ENCODE results near the gene UNC13C.

Gene UNC13C

DNA sequence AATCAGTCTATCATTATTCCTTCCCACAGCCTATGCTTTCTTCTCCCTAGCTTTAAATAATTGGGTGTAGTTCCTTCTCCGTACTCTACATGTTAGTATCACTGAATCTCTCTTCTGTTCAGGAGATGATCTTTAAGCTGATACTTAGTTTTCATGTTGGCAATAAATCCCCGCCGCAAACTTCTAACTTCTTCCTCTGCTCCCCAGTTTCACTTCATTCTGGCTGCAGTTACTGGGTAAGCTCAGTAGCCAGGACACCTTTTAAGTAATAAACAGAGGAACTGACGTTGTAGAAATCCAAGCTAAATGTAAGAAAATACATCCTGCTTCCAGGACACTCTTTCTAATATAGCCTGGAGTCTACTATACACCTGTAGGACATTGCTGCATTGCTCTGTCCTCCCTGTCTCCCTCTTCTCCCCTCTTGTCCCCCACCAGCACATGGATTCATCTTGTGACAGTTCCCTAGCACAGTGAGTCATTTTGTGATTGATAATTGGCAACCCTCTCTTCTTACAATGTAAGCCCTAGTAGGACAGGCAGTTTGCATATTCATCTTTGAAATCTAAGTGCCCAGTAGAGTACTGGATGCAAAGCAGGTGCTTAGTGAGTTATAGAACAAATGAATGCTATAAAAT is 598.2 kb downstream of the UNC13C start:
- FAIRE-seq, result no peak

DNA sequence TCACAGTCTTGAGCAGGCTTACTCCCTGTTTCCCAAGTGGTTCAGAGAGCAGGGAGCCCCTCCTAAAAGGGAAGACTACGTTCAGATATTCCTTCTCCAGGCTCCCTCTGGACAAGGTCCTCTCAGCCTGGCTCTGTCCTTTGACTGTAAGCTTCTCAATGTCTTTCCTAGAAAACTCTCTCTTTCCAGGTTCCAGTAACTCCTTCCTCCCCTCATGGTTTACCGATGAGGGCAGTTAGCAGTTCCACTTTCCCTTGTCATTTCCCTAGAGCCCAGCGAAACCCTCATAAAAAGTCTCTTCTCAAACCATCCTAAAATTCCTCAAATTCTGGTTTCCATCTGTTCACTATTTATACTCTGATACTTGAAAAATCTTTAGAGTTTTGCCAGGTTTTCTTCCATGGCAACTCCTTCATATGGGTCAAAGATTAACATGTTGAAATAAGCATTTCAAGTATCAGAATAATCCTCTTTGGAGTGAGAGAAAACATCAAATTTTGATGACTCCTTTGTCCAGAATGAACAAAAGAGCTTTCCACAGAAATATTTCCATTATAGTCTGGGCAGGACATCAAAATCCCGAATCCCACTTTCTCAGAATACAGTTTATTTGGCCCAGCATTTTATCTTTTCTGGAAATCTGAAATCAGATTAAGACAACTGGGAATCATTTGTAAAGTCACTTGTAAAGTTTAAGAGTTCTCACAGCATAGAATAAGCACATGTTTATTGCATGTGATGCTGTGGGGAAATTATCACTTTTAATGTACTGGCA is 599.4 kb downstream of the UNC13C start:
- no peak for FAIRE-seq

DNA sequence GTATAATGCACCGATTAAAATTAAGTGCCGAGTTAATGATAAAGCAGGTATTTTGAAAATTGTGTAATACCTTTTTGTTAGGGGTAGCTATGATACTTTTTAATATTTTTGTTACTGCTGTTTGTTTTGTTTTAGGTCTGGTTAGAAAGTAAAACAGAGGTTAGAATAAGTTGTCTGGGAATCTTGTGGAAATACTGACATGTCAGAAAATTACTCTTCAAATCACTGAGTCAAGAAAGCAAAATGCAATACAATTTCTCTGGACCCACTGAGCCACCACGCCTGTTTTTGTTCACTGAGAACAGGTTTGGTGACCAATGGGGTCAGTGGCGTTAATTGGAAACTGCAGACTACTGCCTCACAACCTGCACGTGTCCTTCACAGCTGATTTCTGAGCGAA is 601.6 kb downstream of the UNC13C start:
- FAIRE-seq, result no peak

DNA sequence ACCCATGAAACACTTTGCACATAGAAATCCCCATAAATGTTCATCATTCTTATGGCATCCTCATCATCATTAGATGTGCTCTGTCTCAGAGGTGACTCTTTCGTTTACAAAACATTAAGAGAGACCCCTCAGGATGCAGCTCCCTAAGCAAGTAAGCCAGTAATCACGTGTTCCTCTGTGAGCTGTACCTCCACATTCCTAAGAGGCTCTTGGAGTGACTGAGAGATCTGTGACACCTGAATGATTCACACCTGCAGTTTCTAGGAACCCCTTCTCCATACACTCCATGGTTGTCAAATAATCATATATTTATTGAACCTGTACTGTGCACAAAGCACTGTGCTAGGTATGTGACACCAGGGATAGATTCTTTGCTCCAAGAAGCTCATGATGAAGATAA is 602.4 kb downstream of the UNC13C start:
- FAIRE-seq, result no peak

DNA sequence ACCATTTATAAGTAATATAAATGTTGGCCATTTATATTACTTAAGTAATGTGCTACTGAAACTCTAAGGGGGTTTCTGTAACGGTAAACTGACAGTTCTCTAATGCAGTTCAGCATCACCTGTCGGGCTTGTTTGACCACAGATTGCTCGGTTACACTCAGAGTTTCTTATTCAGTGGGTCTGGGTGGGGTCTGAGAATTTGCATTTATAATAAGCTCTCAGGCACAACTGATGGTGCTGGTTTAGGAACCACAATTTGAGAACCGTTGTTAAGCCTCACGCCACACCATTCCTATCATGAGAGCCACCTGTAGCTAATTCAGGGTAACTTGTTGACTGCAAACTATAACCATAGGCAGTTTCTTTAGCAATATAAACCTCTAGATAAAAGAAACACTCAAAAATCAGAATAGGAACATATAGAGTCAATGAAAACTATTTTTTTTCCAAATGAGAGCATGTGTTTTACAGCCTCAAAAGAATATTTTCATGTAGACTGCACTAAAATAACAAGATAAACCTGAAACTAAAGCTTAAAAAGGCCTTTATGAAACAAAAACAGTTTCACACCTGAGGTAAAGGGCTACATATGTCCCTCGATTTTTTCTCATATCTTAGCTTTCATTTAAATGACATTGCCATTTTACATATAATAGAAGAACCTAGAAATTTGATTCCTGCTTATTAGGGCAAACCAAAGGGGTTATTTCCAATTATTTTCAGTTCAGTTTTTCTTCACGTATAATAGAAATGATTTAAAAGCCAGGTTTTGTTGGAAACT is 604.8 kb downstream of the UNC13C start:
- FAIRE-seq, result no peak

DNA sequence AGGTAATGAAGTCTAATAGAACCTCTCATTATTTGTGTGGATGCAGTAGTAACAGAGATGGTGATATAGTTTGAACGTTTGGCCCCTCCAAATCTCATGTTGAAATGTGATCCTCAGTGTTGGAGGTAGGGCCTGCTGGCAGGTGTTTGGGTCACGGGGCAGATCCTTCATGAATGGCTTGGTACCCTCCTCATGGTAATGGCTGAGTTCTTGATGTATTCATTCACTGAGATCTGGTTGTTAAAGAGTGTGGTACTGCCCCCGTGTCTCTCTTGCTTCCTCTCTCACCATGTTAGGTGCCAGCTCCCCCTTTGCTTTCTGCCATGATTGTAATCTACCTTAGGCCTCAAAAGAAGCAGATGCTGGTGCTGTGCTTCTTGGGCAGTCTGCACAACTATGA is 606.8 kb downstream of the UNC13C start:
- FAIRE-seq, result no peak

DNA sequence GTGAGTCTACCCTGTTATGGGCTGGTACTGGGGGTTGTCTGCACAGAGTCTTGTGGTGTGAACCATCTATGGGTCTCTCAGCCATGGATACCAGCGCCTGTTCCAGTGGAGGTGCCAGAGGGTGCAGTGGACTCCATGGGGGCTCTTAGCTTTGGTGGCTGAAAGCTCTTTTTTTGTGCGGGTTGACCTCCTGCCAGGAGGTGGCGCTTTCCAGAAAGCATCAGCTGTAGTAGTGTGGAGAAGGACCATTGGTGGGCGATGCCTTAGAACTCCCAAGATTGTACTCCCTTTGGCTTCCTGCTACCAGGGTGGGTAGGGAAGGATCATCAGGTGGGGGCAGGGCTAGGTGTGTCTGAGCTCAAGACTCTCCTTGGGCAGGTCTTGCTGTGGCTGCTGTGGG is 615.9 kb downstream of the UNC13C start:
- no peak for FAIRE-seq

DNA sequence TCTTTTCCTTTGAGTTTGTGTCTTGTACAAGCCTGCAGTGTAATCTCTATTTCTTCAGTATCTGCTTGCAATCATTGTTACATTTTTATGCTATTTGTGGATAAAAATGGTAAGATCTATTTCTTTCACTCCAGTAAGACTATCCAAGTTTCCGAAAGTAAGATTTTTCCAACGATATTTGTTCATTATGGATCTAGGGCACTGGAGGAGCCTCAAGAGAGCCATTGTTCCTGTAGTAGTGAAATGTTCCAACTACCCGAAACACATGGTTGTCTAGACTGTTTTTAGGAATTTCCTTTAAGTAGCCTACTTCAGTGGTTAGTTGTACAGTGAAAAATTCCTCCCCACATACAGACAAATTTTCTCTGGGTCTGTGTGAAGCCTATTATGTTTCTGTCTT is 621.1 kb downstream of the UNC13C start:
- no peak for FAIRE-seq

DNA sequence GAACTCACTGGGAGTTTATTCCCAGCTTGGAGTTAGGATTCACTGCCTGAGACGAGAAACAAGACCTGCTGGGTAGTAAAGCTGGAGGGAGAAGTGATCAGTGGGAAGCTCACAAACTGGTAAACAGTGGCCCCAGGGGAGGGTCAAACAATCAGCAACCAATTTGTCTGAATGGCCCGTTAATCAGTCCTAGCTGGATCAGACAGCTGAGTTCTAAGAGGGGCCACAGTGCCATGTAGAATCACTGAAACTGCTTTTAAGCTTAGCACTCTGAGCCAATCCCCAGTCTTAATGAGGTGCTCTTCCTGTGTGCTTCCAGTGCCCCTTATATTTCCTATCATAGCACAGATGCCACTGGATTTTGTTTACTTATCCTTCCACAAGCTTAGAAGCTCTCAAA is 626.8 kb downstream of the UNC13C start:
- FAIRE-seq, result no peak

DNA sequence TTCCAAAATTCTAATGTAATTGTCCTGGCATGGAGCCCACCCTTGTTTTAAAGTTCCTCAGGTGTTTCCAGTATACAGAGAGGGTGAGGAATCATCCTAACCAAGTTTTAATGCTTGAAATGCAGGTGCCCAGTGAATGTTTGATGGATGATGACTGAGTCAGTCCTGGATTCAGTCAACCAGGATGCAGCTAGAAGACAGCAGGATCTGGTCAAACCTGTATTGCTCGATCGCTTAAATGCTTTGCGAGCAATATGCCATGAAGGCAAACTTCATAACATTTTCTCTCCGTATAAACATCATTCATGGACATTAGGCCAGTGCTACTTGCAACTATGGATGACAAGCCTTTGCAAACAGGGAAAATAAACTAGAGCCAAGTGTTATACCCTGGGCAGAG is 627.3 kb downstream of the UNC13C start:
- no peak for FAIRE-seq

DNA sequence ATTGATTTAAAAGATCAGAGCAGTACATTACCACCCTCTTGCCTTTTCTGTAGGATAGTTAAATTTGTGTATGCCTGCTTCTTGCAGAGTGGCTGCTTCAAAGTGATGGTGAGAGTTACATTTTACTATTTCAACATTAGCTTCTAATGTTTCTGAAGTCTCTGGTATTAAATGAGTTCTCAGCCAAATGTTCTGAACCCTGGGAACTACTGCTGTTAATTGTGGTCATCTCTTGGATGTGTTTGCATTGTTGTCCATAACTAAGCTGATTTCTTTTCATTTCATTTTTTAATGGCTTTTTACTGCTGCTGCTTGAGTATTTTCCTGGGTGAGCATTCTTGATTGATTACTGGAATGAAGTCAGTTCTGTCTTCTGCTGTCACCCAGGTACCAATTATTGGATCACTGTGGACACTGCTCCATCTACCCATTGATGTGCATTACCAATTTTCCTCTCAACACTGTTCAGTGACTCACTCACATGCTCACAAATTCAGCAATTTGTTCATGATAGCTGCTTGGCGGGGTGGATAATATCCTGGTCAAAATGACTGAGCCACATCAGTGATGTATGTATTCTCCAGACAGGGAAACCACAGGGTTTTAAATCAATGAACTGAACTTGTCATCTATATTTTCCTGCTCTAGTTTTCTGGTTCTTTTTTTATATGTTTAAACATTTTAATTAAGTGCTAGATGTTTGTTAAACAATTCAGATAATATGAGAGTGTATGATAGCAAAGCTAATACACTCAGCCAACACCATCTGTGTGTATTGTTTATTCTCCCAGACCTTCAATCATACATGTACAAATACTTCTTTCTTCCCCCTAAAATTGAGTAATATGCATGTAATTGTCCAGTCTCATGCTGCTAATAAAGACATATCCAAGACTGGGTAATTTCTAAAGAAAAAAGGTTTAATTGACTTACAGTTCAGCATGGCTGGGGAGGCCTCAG is 630.9 kb downstream of the UNC13C start:
- no peak for FAIRE-seq

DNA sequence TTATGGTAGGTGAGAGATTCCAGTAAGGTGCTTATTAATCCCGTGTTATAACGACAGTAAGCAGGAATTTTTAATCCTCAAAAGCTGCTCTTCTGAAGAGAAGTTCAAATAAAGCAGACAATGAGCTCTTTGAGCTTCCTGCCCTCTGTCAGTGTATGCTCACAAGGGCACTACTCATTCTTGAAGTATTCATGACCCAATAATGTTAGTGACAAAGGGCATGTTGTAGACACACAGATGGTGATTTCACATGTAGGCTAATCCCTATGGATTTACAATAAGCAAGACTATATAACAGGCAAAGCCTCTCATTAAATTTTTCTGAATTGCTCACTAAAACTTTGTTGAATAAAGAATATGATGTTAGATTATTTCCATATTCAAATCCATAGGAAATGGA is 639.9 kb downstream of the UNC13C start:
- no peak for FAIRE-seq

DNA sequence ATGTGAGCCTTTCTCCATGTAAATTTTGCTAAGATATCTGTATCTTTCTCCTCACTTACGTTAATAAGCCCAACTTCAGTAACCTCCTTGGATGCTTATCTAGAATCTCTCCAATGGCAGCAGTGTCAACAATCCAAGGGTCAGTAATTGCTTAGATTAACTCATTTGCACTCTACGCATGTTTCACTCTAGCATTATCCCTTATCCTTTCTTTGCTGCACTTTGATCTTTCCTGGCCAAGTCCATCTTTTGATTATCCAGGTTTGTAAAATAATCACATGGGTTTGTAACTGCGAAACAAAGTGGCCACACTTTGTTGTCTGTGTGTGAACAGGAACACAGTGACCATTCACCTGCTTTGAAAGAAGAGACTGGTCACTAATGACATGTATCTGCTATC is 640.9 kb downstream of the UNC13C start:
- no peak for FAIRE-seq

DNA sequence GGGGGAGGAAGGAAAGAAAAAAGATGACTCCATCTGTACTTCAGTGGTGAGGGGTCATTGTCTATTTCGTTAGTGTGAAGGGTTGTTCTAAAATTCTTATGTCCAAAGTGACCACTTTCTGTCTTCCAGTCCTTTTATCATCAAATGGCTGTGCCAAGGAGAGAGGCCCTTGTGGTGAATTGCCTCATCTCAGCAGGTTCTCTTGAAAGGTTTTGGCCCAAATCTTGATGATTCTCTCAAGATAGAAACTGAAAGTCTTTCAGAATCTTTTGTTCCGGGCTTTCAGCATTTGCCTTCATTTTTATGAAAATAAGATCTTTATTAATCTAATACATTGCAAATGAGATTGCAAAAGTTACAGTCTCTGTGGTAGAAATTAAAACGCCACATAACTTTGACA is 642.7 kb downstream of the UNC13C start:
- no peak for FAIRE-seq

DNA sequence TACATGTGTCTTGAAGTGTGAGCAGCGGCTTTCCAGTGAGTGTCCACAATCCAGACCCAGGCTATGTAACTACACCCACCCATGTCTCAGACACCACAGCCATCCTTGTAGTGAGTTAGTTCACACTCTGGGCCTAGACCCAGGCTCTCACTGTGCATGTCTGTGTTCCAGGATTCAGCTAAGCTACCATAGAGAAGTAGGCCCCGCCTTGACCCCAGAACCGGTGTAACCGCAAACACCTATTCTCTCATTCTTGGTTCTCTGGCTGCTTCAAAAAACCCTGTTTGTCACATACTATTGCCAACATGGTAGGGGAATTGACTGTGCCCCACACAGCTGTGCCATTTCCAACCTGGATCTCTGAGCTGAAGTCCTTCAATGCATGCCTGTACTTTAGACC is 657.9 kb downstream of the UNC13C start:
- no peak for FAIRE-seq

DNA sequence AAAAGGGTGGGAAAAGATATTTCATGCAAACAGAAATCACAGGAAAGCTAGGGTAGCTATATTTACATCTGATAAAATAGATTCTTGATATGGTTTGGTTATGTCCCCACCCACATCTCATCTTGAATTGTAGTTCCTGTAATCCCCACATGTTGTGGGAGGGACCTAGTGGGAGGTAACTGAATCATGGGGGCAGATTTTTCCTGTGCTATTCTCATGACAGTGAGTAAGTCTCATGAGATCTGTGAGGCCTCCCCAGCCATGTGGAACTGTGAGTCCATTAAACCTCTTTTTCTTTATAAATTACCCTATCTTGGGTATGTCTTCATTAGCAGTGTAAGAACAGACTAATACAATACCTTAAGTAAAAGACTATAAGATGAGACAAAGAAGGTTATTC is 660.4 kb downstream of the UNC13C start:
- FAIRE-seq, result no peak

DNA sequence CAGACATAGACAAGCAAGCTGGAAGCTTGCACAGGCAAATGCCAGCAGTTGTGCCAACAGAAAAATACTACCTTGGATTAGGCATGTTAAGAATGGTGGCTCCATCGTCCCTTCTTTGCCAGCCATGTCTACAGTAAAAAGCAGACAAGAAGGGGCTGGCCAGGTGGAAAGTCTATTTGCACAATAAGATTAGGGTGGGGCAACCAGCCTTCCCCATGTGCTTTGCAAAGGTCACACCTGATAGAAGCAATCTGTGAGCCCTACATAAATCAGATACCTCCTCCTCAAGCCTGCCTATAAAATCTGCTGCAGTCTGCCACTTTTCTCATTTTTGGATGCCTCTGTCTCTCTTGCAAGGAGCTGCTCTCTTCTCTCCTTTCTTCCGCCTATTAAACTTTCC is 662.6 kb downstream of the UNC13C start:
- FAIRE-seq, result no peak

DNA sequence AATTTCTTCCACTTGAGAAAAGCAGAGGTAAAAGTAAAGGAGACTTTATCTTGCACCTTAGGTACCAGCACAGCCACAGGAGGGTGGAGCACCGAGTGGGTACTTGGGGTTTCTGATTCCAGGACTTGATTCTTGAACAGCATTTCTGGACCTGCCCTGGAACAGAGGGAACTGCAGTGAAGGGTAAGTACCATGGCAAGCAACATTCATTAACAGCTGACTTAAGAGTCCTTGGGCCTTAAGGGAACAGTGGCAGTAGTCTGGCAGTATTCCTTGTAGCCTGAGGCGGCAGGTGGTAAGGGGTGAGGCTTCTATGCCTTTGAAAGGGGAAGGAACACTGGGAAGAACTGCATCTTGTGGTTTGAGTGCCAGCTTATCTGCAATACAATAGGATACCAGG is 666.6 kb downstream of the UNC13C start:
- no peak for FAIRE-seq

DNA sequence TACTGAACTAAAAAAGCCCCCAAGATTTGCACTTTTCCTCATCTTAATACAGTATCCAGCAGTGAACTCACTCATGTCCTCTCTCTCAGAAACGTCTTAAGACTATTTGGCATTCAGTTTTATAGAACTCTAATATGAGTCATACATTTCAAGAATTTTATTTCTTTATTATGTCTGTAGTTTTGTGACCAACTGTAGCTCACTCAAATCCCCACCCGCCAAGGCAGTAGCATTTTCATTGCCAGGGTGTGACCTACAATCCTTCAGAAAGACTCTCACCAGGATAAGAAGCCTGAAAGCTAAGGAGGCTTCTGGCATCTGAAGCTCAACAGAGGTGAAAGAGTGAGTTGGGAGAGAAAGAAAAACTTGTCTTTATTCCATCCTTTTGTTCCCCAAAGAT is 681.4 kb downstream of the UNC13C start:
- FAIRE-seq, result no peak

DNA sequence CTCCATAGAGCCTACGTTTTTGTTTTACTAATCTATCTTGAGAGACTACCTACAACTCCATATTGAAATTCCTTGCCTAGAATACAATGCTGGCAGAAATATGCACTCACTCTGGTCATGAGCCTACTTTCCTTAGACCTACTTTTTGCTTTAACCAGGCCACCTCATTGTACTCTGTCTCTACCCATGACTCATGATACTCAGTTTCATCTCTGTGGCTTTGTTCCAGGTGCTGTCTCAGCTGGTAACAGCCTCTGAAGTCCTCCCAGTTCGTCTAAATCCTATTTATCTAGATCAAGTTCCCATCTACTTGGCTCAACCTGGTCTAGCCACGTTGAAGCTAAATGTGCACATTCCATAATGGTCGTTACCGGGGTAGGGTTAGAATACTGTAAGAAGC is 682.1 kb downstream of the UNC13C start:
- FAIRE-seq, result no peak

DNA sequence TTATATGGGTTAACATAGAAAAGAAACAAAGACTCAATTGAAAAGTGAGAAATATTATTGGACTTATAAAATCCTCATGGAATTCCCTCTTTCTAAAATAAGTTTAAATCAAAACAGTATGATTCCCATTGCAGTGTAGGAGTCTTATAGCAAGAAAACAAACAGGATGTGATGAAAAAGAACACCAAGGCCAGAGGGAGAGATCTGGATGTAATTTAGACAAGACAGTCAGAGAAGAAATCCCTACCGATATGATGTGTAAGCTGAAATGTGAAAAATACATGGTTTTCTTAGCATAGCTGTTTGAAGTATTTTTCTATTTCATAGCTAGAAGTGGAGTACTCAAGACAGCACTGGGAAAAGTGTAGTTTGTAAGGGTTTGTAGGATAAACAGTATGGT is 697.0 kb downstream of the UNC13C start:
- FAIRE-seq, result no peak

DNA sequence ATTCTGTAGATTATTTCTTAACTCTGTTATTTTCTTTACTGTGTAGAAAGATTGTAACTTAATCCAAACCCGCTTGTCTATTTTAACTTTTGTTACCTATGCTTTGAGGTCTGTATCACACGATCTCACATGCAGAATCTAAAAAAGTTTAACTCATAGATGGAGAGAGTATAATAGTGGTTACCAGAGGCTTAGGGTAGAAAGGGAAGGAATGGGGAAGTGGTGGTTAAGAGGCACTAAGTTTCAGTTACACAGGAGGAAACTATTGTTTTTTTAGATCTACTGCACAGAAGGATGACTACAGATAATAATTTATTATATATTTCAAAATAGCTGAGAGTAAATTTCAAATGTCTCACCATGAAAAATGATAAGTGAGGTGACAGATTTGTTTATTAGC is 703.3 kb downstream of the UNC13C start:
- FAIRE-seq, result no peak

Data from endometrium (tissue), 2 donors.